Stimulated activated CD8-positive, alpha-beta memory T cell treated with anti-CD3 and anti-CD28 coated beads, Interleukin-2, amount 100 ng/mL, for 1 hour (primary cell): Measurements from ENCODE around the gene BUB3.

ENCODE experiments used
- DNase-seq, 2 donors: peaks; one replicate each; pipeline ENCODE4 v3.0.0-alpha.2; 2020; ENCODE audit warnings: low read depth in 2 of 2

The BUB3 gene

DNA sequence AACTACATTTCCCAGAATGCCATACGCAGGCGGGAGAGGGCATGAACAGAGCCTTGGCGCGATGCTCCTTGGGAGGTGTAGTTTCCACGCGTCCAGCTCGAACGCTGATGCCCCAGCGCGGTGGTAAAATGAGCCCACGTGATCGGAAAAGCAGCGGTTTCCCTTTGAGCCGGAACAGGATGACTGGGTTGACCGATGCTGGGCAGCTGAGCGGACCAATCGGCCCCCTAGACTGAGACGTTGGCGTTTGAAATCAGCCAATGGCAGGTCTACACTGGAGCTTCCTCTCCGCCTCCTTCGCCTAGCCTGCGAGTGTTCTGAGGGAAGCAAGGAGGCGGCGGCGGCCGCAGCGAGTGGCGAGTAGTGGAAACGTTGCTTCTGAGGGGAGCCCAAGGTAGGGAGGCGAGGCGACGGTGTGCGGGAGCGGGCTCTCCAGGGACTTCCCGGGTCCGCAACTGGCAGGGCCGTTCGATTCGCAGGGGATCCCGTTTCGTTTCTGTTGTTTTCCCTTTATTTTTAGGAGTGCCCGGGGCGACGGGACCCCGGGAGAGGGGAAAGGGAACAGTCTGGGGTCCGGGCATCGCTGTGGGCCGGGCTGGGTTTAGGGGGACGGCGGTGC lies at the start of gene BUB3:
Gene BUB3, plus strand, starts transcription at position 311 of the 619 bp plus-strand sequence. CDS start 516 bp downstream, outside the sequence.
- DNase-seq = peak; percentile 86

- no peak for DNase-seq
These were observed 44.7 kb upstream of the BUB3 start for GRCh38 chr10:123109466-123109865.

DNA sequence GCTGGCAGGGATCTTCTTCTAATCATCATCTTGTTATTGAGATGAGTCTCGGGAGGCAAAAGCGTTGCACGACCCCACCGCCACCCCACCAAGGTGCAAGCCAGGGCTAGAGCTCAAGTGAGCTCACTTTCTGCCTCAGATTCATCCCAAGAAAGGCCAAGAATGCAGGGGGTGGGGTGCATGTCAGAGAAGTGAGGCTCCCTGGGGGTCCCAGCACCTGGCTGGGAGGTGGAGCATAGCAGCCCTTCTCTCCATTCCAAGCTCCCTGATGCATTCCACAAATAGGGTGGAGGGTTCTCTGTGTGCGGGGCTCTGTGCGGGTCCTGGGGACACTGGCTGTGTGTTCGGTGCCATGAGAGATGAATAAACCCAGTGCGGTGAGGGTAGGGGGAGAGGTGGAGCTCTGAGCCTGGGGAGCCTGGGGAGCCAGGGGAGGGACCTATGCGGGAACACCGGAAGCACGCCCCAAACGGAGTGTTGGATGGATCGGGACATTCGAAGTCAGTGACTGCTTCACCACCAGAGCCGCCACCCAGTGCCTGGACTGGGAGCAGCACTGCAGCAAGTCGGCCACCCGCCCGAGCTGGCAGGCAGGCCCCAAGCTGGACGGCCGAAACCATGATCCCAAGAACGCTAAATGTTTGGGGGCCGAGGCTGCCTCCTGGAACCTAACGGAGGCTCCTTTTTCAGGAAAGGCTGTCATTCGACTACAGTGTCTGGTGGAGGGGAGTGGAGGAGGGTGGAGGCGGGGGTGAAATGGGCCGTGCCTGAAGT lies 36.4 kb upstream of the BUB3 start:
- DNase-seq = no peak

- no peak for DNase-seq
These were observed 35.1 kb upstream of the BUB3 start for GRCh38 chr10:123119081-123119480.

DNA sequence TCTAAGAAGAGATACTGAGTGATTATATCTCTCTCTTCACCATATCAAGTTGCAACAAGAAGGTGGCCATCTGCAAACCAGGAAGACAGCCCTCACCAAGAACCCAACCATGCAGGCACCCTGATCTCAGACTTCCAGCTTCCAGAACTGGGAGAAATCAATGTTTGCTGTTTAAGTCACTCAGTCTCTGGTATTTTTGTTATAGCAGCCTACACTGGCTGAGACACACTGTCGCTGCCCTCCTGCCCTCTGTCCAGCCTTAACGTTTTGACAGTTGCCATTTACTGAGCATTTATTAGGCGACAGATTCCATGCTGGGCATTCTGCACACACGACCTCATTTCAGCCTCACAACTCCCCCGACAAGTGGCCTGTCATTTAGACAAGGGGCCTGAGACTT lies 28.0 kb upstream of the BUB3 start:
- DNase-seq = no peak

DNA sequence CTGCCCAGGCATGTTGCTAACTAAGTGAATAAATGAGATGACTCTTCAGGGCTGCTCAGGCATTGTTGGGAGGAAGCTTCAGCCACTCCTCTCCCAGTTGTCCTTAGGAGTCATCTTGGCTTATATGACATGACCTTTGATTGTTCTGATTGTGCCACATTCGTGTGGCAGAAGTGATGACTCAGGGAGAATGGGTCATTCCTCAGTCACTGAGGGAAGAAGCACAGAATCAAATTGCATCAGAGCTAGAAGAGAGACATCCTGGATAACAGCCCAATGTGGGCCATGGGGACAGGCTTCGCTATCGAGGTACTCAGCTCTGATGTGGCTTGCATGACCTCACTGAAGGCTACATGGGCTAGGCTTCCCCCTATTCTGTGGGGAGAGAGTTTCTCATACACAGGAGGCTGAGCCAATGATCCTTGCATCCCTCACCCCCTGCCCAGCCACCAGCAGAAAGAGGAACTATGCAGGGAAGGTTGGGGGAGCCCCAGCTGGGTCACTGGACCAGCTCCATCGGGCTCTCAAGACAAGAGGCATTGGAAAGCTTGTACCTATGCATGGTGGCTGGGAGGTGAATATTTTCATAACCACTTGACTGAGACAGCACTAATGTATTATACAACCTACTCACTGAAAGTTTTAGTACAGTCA lies 24.5 kb upstream of the BUB3 start:
- DNase-seq = no peak

- DNase-seq = peak; percentile 73 to 78
These were observed 21.4 kb upstream of the BUB3 start for GRCh38 chr10:123132576-123133477.

DNA sequence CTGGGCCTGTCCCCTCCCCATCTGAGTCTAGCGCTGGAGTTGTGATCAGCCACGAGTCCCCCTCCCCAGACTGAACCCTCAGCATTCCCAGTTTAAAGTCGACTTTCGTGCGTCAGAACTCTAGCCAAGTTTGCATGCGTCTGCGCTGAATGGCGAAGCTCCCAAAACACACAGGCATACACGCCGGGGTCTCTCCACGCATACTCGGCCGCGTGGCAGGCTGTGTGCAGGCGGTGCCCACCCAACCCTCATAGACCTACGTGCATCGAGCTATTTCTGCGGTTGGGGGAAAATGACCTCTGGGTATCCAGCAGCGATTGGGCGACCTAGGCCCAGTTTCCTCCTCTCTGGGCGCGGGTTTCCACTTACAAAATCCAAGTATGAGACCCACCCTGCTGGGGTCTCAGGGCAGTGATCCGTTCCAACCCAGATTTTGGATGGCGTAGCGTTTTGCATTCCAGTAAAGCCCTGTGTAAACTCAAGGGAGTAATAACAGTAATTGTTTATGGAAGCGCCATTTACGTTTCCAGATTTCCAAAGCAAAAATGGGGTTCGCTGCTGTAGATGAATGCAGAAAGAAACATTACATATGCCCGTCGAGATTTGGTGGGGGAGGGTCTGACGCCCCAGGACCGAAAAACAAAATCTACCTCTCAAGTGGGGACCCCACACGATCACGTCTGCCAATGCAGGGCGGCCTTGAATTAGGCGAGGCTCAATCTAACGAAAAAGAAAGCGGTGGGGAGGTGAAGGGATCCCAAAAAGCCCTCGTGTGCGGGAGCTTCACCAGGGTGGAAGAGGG lies 20.5 kb upstream of the BUB3 start:
- DNase-seq = no peak

- no peak for DNase-seq
These were observed 19.8 kb upstream of the BUB3 start for GRCh38 chr10:123134343-123134914.

GRCh38 chr10:123134915-123135414 lies 19.2 kb upstream of the BUB3 start:
- DNase-seq = no peak

DNA sequence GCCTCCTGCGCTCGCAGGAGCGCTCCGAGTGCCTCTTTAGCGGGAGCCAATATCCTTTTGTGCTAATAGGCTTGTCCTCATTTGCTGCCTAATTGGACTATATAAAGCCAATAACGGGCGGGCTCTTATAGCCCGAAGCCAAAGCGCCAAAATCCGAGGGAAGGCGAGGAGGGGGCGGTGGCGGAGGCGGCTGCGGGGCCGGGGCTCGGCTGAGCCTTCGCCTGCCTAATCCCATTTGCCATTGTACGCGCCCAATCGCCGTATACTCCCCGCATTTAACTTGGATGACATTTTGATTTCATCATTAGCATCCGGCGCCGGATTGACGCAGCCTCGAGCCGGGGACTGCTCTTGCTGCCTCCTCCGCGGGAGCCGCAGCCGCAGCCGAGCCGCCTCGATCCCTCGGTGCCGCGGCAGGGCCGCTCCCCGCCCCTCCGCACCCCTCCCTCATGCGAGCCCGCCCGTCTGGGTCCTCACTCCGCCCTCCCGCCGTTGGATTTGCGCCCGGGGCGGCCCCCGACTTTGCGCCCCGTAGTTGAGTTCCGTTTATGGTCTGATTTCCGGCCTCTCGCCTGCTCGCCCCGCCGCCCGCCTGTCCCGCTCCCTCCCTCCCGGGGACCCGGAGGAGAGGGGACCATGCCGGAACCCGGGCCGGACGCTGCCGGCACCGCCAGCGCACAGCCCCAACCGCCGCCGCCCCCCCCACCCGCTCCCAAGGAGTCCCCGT lies 18.6 kb upstream of the BUB3 start, which contains the start of gene HMX3:
Gene HMX3, plus strand, starts transcription at position 556 of the 727 bp plus-strand sequence. Its CDS starts 81 bp downstream, at position 637.
- DNase-seq = no peak

- DNase-seq = no peak
These were observed 17.9 kb upstream of the BUB3 start for GRCh38 chr10:123136221-123136805.

DNA sequence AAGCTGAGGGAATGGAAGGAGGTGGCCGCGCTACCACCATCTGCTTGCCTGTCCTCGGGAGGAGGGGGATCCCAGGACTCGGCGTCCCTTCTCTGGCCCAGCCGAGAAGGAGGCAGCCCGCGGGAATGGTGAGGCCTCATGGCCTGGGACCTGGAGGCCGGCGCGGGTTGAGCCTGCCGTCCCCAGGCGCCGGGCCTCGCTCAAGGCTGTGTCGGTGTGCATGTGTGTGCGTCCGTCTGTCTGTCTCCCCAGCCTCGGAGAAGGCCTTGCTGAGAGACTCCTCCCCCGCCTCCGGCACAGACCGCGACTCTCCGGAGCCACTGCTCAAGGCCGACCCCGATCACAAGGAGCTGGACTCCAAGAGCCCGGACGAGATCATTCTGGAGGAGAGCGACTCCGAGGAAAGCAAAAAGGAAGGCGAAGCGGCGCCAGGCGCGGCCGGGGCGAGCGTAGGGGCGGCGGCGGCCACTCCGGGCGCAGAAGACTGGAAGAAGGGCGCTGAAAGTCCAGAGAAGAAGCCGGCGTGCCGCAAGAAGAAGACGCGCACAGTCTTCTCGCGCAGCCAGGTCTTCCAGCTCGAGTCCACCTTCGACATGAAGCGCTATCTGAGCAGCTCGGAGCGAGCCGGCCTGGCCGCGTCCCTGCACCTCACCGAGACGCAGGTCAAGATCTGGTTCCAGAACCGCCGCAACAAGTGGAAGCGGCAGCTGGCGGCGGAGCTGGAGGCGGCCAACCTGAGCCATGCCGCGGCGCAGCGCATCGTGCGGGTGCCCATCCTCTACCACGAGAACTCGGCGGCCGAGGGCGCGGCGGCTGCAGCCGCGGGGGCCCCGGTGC lies 17.2 kb upstream of the BUB3 start:
- DNase-seq = no peak

GRCh38 chr10:123139165-123139520 lies 15.1 kb upstream of the BUB3 start:
- DNase-seq = no peak

- DNase-seq = no peak
These were observed 14.6 kb upstream of the BUB3 start for GRCh38 chr10:123139521-123140163.

DNA sequence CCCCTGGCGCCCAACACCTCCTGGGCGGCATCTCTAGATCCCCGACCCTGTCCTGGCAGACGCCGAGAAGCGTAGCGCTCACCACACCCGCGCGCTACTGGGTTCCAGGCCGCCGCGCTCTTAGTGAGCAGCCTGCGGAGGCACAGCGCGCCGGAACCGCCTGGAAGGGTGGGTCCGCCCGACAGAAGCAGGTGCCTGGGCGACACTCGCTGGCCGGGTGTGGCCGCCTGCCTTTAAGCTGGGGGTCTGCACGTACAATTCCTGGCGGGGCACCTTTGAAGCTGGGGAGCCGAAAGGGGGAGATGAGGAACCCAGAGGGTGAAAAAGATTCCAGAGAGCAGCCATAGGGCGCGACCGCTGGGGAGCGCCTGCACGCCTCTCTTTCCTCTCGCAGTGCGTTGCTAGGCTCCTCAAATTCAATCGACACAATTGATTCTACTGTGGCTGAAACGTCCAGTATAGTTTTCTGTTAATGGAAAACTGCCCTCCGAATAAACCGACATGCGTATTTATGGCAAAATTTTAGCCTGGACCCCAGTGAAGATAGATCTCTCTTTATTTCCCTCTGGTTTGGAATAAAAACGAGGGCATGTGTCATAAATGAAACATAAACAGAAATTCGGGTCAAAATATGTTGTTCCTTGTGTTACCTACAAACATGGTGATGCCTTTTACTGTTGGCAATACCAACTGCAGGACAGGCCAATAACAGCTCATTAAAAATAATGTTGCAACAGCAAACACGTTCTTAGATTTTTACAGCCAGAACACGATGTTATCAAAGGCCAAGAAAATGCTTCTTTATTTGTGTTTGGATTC lies 13.8 kb upstream of the BUB3 start:
- DNase-seq = no peak

GRCh38 chr10:123140983-123141390 lies 13.2 kb upstream of the BUB3 start:
- DNase-seq = no peak
